Kasumi-1 (cell line): ENCODE results near the gene TCF23.

Source experiments
- DNase-seq, 2 experiments: peaks; one replicate each; lab custom pipeline; 2025; lab: John Stamatoyannopoulos, UW

Gene TCF23

DNA sequence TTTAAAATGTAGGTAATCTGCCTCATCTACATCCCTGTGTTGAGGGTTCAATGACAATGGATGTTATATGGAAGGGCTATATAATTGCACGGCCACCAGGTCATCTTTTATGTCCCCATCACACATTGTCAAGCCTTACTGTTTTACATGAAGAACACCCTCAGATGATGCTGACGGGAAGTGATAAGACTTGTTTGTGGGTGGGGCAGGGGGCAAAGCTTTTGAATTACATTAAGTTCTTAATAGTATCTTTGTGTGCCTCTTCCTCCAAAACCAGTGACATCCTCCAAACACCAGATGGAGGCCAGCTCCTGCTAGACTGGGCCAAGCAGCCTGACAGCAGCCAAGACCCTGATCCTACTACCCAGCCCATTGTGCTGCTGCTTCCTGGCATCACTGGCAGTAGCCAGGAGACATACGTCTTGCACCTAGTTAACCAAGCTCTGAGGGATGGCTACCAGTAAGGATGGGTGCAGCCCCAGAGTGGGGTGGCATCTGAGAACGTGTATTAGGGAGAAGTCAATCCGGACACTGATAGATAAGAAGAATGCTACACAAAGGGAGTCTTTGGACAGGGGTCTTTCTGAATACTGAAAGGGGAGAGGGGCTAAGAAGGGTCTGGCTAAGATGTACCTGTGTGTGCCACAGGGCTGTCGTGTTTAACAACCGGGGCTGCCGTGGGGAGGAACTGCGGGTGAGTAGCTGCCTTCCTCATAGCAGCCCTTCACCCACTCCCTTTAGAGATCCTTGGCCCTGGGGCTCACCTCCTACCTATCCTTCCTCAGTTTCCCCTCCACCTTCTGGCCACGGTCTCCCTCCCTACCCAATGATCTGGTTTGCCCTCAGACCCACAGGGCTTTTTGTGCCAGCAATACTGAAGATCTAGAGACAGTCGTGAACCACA, 19.9 kb upstream of the TCF23 start:
- no peak for DNase-seq

DNA sequence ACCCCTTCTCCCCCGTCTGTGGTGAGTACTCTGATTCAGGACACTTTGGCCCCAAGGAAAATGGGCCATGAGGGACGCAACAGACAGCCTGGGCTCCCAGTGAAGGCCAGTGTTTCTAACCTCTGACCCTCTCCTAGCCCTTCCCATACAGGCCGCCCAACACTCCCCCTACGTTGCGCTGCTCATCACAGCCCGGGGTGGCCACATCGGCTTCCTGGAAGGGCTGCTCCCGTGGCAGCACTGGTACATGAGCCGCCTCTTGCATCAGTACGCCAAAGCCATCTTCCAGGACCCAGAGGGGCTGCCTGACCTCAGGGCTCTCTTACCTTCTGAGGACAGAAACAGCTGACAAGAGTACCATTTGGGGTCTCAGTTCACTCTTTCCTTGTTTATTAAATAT, 18.4 kb upstream of the TCF23 start:
- DNase-seq, result no peak

DNA sequence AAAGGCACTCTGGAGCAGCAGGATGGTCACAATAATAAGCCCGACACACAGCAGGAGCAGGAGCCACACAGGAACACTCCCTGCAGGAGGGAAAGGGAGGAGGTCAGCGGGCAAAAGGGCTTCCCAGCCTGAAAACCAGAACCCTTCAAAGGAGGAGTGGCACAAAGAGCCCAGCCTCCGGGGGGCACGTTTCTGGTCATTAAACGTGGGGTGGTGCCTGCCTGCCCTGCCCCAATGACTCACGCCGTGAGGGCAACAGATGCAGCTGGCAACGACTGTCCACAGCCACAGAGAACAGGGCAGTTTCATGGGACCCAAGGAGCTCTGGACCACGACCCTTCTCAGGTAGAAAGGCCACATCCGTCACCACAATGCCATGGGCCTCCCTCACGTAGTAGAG, 17.4 kb upstream of the TCF23 start:
- no peak for DNase-seq

DNA sequence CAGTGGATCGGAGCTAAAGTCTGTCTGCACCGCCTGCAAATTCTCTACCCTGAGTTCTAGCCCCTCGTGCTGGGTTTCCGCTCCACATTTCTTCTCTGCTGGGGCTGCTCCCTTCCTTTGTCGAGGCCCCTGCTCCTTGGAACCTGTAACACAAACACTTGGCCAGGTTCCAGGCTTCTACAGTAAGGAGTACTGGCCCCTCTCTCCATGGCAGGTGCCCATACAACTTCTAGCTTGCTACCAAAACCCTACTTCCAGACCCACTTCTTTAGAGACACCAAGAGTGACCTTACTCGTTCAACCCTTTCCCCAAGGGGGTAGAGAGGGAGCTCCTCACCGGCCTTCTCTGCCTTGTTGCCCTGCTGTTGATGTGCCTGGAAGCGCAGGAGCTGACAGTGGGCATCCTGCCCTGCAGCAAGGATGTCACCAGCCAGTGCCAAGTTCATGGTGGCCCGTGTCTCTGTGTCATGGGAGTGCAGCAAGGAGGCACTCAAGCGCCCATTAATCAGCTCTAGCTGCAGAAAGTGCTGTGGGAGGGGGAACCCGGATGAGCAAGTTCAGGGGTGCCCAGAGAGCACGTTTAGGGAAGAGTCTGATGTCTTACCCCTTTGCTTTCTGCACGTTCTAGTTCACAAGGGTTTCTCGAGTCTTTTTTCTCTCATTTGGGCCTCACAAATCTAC, 15.5 kb upstream of the TCF23 start:
- peak in 1 of 2 experiments; percentile 46 for DNase-seq

DNA sequence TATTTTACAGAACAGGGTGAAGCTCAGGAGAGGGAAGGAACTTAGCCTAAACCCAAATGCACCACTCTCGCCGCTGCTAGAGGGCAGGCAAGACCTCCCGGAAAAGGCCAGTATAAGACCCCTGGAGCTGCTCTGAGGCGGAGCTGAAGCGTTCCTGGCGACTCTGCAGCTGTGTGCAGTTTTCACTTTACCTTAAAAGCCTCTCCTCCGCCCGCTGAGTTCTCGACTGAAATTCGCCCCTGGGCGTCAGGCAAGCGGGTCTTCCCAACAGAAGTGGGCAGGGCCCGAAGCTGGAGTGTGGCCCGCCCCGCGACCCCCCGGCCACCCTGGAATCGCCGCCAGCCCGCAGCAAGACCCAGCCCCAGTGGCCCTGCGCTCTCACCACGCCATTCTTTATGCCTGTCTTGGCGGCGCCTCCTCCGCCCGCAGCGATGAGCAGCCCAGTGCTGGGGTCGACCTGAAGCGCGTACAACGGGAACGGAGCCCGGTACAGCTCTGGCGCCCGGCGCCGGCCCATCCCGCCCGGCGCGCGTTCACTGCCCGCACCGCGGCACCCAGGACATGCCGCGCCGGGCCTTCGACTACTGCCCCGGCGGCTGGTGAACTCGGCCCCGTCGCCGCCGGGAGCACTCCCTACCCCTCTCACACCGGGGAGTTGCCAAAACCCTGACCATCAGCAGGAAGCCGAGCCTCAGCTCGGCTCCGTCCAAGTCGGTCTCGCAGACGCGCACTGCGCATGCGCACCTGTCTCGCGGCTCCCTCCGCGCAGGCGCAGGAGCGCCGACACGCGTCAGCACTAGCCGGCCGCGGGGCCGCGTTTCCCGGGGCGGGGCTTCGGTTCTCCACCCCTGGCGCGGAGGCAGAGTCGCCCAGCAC, 14.7 kb upstream of the TCF23 start, which contains the start of gene PREB:
Gene PREB (minus strand): TSS at position 732 of the 876 bp plus-strand sequence. CDS start 215 bp downstream, at position 517.
- peak; percentile 79 to 89 for DNase-seq

DNA sequence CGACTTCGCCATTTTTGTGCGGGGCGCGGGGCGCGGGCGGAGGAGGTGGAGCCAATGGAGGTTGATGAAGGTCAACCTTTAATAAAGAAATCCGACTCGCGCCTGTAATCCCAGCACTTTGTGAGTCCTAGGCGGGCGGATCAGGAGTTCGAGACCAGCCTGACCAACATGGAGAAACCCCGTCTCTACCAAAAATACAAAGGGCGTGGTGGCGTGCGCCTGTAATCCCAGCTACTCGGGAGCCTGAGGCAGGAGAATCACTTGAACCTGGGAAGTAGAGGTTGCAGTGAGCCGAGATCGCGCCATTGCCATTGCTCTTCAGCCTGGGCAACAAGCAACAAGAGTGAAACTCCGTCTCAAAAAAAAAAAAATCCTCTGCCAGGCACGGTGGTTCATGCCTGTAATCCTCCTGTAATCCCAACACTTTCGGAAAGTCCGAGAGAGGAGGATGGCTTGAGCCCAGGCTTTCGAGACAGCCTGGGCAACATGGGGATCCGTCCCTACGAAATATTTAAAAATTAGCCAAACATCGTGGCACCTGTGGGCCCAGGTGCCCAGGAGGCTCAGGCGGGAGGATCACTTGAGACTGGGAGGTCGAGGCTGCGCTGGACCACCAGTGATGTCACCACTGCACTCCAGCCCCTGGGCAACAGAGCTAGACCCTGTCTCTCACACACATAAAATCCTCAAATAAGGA, 13.9 kb upstream of the TCF23 start:
- DNase-seq, result no peak

DNA sequence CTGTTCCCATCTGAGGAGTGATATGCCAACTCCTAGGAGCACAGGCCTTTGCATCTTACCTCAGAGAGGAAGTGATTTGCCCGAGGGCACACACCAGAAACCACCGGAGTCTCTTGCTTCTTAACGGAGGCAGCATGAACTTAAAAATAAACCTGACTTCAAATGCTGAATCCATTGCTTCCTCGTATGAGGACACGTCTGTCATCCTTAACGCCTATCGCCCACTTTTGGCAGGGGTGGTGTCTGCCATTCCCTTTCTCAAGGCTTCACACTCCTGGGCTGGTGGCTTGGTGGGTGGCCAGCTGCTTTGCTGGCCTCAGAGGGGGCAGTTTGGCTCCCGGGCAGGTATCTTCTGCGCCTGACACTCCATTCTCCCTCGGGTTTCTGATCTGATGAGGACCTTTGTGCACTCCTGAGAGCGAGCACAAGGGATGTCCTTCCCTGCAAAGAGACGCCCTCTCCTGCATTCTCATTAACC, 13.3 kb upstream of the TCF23 start:
- DNase-seq, result no peak

DNA sequence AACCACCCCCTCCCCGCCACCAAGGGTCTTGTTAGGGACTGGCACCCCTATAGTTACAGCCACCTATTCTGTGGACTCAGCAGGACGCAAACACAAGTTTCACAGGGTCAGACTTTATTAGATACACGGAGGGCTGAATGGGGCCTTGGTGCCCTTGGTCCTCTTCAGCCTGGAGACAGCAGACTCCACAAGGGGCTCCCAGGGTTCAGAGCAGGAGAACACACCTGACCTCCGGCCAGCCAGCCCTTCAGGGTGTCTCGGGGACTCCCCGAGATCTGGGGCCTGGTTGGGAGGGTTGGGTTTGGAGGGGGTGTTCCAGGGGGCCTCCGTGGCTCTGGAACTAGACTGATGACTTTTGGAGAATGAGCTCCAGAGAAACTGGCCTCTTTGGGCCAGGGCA, 12.1 kb upstream of the TCF23 start:
- no peak for DNase-seq

DNA sequence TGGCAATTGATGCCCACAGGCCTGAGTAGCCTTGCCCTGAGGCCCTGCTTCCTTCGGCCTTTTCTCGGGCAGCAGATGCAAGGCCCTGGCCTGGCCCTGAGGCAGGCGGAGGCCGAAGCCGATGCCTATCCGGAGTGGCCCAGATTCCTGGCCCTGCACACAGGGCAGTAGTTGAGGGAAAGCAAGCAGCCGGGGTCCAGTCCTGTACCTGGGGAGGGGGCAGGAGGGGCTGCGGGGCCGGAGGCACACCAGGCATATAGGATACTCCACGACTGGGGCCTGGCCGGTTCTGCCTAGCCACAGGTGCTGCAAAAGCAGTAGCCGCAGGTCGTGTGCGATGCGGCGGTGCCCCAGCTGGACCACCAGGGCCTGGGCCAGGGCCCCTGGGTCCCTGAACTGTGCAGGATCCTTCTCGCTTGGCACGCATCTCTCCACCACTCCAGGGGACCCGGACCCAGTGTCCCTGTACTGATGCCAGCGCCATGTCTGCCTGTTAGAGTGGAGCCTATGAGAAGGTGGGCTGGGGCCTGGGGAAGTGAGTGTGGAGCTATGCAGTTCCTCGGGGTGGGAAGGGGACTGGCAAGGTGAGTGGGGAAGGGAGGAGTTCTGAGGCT, 11.4 kb upstream of the TCF23 start:
- DNase-seq, result no peak

DNA sequence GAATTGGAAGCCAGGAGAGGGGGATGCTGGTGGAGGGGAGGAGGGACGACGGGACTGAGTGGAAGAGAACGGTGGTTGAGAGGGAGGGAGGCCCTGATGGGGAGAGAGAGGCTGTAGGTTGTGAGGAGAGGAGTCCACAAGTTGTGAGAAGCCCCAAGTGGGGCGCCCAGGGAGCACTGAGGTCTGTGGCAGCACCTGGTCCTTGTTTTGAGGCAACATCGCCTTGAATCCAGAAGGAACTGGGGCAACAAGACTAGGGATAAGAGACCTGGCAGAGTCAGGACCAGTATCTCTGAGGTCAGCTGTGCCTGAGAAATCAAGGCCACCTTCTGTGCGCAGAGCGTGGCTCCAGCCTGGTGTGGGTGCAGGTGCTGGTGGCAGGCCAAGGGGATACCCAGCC, 10.7 kb upstream of the TCF23 start:
- DNase-seq, result no peak

DNA sequence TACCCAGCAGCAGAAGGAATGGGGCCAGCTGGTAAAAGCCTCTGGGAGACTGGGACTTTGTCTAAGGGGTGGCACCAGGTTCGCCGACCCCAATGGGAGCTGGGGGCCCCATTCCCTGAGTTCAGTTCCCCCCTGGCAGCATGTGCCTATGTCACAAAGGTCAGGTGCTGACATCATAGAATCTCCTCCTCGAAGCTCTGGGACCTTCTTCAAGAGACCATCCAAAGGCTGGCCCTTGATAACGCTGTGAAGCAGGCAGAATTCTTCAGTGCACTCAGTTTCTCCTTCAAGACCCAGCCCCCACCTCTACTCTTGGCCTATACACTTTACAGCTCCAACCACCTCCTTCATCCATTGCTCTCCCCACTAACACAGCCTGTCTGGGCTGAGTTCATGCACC, 9.5 kb upstream of the TCF23 start, which contains the start of gene PRR30:
Gene PRR30 (minus strand): TSS at position 101 of the 400 bp plus-strand sequence. CDS start 1,081 bp downstream, outside the sequence.
- DNase-seq, result no peak

DNA sequence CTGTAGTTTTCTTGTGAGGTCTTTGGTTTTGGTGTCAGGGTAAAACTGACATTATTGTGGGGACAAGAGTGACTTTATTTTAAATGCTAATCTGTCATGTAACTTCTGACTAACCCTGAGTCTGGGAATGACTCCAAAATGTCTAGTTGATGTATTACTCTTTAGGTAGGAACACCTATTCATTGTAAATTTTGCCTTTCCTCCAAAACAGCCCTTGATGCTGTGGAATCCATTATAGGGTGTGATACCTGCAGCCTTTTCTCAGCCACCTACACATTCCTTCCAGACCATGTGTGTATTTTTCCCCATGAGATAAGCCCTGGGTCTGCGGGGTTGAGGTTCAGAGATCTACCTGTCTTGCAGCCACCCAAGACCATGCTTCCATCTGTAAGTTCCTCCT, 5.5 kb upstream of the TCF23 start:
- no peak for DNase-seq

DNA sequence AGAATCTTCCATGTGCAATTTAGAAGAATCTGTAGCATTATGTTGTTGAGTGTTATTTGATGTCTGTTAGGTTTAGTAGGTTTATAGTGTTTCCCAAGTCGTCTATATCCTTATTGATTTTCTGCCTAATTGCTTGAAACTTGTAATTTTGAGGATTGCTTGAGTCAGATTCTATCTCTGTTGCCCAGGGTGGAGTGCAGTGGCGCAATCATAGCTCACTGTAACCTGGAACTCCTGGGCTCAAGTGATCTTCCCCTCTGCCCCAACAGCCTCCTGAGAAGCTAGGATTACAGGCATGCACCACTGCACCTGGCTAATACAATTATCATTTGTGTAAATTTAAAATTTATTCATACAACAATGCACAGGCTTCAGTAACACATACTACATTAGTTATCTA, 3.1 kb upstream of the TCF23 start:
- DNase-seq, result no peak

DNA sequence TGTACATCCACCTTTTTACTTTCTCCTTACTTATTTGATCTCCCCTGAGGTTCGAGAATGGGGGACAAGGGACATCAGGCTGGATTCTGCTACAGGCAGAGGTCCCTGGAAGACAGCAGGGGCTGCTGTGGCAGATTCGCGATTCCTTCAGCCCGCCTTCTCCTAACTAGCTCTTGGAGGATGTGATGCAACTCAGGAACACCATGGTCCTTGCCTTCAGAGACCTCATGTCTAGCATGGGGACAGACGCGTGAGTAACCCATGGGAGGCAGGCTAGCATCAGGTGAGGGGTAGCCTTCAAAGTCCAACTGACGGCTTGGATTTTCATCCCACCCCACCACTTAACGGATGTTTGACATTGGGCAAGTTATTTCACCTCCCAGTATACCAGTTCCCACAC, 869 bp upstream of the TCF23 start:
- no peak for DNase-seq

DNA sequence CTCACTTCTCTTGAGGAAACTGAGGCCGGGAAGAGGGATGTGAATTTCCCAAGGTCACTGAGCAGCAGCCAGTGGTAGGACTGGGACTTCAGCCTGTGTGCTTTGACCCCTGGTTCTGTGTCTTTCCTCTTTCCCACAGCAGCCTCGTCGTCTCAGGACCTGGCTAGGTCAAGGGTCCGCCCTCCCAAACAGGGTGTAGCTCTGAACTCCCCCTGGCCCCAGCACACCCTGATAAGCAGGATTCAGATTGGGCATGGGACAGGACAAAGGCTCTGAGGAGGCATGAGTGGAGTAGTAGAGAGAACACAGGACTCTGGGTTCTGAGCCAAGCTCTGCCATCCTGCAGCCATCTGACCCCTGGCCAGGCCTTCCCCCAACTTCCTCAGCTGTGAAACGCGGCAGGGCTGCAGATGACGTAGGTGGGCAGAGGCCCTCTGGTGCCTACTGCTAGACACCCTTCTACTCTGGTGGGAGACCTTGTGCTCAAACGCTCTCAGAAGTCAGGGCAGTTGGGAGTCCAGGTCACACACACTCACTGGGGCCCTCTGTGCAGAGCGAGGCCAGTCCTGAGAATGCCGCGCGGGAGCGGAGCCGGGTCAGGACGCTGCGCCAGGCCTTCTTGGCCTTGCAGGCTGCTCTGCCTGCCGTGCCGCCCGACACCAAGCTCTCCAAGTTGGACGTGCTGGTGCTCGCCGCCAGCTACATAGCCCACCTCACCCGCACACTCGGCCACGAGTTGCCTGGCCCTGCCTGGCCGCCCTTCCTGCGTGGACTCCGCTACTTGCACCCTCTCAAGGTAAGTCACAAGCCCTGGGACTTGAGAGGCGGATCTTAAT, 984 bp downstream of the TCF23 start:
- no peak for DNase-seq

DNA sequence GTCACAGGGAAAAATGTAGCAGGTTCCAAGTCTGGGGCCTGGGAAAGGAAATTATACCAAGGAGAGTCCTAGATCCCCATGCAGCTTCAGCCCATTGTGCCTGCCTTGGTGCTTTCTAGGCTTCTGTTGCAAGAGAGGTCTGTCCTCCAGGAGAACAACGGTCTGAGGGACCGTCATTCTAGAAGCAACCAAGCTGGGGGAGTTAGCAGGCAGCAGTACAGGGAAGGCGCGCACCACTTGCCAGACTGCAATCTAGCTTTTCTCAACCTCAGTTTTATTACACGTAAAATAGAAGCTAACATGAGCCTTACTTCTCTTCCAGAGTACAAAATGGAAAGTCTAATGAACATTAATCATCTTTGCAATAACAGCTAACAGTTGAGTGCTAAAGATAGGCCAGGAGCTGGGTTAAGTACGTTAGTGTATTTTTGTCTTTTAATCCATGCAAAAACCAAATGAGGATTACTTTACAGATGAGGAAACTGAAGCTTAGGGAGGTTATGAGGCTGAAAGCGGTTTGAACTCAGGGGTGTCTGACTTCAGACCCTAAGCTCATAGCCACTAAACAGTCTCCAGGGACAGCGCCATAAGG, 1.9 kb downstream of the TCF23 start:
- no peak for DNase-seq

DNA sequence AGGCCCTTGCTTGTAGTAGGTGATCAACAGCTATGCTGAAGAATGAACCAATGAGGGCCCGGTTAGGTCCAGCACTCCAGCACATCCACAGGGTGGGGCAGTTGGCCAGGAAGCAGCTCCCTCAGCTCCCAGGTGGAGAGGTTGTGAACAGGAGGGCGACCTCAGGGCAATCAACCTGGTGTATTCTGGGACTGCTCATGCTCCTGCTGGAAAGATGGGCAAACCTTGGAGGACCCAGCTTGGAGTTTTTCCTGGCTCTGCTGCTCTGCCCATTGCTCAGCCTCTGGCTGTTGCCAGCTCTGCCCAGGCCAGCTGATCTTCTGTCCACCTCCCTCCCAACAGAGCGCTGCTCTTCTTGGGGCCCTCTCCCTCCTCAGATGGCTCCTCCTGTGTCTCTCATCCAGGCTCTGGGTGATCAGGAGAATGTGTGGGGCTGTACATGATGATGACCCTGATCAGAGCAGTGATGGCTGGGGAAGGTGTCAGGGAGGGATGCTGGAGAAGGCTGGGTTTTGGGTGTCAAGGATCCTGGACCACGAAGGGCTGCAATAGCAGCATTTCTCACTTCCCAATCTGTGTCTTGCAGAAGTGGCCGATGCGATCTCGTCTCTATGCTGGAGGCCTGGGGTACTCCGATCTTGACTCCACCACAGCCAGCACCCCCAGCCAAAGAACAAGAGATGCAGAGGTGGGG, 3.4 kb downstream of the TCF23 start:
- no peak for DNase-seq

DNA sequence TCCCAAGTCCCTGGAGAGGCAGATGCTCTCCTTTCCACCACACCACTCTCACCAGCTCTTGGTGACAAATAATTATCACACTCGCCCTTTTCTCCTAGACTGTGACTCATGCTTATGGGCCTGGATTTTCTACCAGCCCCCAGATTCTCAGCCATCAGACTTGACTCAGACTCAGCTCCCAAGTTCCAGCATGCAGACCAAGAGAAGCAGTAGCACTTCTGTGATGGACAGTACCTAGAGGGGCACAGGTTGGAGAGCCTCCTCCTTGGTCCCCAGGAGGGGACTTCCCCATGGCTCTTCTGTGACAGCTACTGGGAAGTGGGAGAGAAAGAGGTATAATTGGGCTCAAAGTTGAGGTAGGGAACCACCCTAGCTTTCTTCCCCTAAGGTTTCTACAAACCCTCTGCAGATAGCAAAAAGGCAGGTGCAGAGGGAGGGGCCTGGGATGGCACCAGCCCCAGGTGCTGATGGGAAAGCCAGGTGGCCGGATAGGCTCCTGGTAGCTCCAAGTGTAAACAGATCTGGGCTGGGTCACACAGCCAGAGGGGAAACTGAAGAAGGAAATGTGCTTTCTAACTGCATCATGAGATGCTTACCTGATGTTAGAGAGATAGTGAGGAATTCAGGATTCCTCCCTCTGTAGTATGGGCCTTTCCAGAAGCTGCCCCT, 4.1 kb downstream of the TCF23 start:
- no peak for DNase-seq
